ENCODE data around the gene ADGRF5. TPM values are rescaled to one million over a fixed set of nuclear protein-coding genes. Genes with fewer than 3 reads are reported as not detected.
A peak's percentile ranks its signal among the peaks of the same experiment; 100 is the strongest.

ADGRF5 gene
- total and polyA plus RNA-seq, 2 donors (not counting 3 experiments of a cell fraction or from before 2014, with no cell fraction given) = 26.3 to 50.0 TPM

DNA sequence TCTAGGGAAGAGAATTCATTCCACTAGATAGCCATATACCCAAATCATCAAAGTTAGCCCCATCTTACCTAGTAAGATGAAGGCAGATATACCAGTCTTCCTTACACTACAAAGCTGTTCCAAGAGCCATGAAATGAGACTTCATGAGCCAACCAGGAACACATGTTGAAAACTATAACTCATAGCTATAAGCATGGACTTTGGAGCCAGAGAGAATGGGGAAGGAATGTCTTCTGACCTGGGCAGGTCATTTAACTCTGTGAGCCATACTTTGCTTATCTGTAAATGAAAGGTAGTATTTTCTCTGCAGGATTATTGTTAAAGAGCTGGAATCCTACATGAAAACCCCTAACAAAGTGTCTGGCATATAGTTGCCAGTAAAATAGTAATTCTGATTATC is 27.3 kb downstream of the ADGRF5 start:
- Histone ChIP-seq H3K9me3 (replicated peaks; ENCODE audit: control insufficient read depth, insufficient read depth, low read length) (no peaks in the 10 kb centered on the region), H3K4me3 (replicated peaks in 1 of 3; ENCODE audit: insufficient read depth in 1 of 3, low read depth in 1 of 3, low read length in 3 of 3) (no peak overlapping the region), H3K9ac (replicated peaks; ENCODE audit: extremely low read depth, insufficient read depth, low read length) (no peak overlapping the region), H4K20me1 (replicated peaks; ENCODE audit: control insufficient read depth, extremely low read depth, insufficient read depth, low read length) (no peaks in the 10 kb centered on the region), H3K79me2 (ENCODE audit: control insufficient read depth, insufficient read depth, low read length) (no peaks in the 10 kb centered on the region), H3K4me2 (ENCODE audit: insufficient read depth, low read length) (no peak overlapping the region), H3K9me1 (replicated peaks; ENCODE audit: control insufficient read depth, extremely low read depth, insufficient read depth, low read length) (no peaks in the 10 kb centered on the region), H3K36me3 (ENCODE audit: control insufficient read depth in 2 of 2, extremely low read depth in 1 of 2, insufficient read depth in 2 of 2, low read length in 2 of 2) (peaks cover 0 to 2% of the 10 kb centered on the region in 2 experiments), H3K27ac (ENCODE audit: insufficient read depth, low read depth, low read length) (no peak overlapping the region), H2AFZ (ENCODE audit: low read depth, low read length) (no peak overlapping the region), H3K4me1 (ENCODE audit: control insufficient read depth, extremely low read depth, insufficient read depth, low read length) (peaks cover 5% of the 10 kb centered on the region), H3K27me3 (ENCODE audit: control insufficient read depth in 2 of 2, insufficient read depth in 2 of 2, low read length in 2 of 2) (no peaks in the 10 kb centered on the region)
- intact Hi-C loops (cut with micrococcal nuclease) = no loop called here
- ChIA-PET CTCF (no interaction called here), POLR2A (no interaction called here)
- dilution Hi-C loops (cut with MboI; ENCODE audit: extremely low pct_ligation_motif_present, low sequenced_read_pairs) = no loop called here
- BruUV-seq (replicated peaks) = no TSS peak
- no peak for FAIRE-seq
- no peak for TF ChIP-seq MYC (IDR thresholded peaks at IDR 0.05; ENCODE audit: low read depth, low read length)
- no peak for DNase-seq (ENCODE audit: low read depth, low spot score)

DNA sequence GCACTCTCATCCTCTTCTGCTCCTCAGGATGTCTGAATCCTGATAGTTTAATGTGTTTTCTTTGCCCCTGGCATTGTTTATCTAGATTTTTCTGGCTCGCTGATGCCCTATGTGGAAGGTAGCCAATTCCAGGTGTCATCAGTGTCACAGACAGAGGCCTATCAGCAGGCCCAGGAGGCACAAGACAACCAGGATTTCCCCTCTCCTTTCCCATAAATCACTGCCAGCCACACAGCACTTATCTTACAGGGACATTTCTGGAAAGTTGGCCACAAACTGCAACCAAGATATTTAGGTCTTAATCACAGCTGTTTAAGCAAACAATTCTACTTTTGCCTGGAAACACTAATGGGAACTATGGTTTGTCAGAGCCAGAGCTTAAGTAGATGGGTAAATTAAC is 28.1 kb downstream of the ADGRF5 start:
- FAIRE-seq = no peak

More for the DNA sequence above, 28.1 kb downstream of the ADGRF5 start:
- Histone ChIP-seq H3K79me2 (ENCODE audit: control insufficient read depth, insufficient read depth, low read length) (no peaks in the 10 kb centered on the region), H3K9ac (replicated peaks; ENCODE audit: extremely low read depth, insufficient read depth, low read length) (no peak overlapping the region), H3K9me1 (replicated peaks; ENCODE audit: control insufficient read depth, extremely low read depth, insufficient read depth, low read length) (no peaks in the 10 kb centered on the region), H3K4me2 (ENCODE audit: insufficient read depth, low read length) (no peak overlapping the region), H3K4me1 (ENCODE audit: control insufficient read depth, extremely low read depth, insufficient read depth, low read length) (peaks cover 5% of the 10 kb centered on the region), H3K9me3 (replicated peaks; ENCODE audit: control insufficient read depth, insufficient read depth, low read length) (no peaks in the 10 kb centered on the region), H2AFZ (ENCODE audit: low read depth, low read length) (no peak overlapping the region), H3K27ac (ENCODE audit: insufficient read depth, low read depth, low read length) (no peak overlapping the region), H3K36me3 (ENCODE audit: control insufficient read depth in 2 of 2, extremely low read depth in 1 of 2, insufficient read depth in 2 of 2, low read length in 2 of 2) (no peaks in the 10 kb centered on the region), H3K27me3 (ENCODE audit: control insufficient read depth in 2 of 2, insufficient read depth in 2 of 2, low read length in 2 of 2) (no peaks in the 10 kb centered on the region), H3K4me3 (replicated peaks in 1 of 3; ENCODE audit: insufficient read depth in 1 of 3, low read depth in 1 of 3, low read length in 3 of 3) (no peak overlapping the region), H4K20me1 (replicated peaks; ENCODE audit: control insufficient read depth, extremely low read depth, insufficient read depth, low read length) (no peaks in the 10 kb centered on the region)
- dilution Hi-C loops (cut with MboI; ENCODE audit: extremely low pct_ligation_motif_present, low sequenced_read_pairs) (no loop called here), intact Hi-C loops (cut with micrococcal nuclease) (no loop called here)
- no TSS peak for BruUV-seq (replicated peaks)
- ChIA-PET CTCF (no interaction called here), POLR2A (no interaction called here)
- TF ChIP-seq, protein P1, sequence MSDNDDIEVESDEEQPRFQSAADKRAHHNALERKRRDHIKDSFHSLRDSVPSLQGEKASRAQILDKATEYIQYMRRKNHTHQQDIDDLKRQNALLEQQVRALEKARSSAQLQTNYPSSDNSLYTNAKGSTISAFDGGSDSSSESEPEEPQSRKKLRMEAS (IDR thresholded peaks at IDR 0.05; ENCODE audit: insufficient read depth, insufficient read length) = no peak
- TF ChIP-seq FOS (IDR thresholded peaks at IDR 0.05; ENCODE audit: borderline replicate concordance, insufficient read depth, low read length) = no peak
- no peak for TF ChIP-seq POLR2AphosphoS5 (IDR thresholded peaks at IDR 0.05; ENCODE audit: insufficient read depth, low read depth, low read length)
- TF ChIP-seq EZH2 (IDR thresholded peaks at IDR 0.05; ENCODE audit: borderline replicate concordance, low read depth, low read length, severe bottlenecking) = no peak
- TF ChIP-seq, protein P2, sequence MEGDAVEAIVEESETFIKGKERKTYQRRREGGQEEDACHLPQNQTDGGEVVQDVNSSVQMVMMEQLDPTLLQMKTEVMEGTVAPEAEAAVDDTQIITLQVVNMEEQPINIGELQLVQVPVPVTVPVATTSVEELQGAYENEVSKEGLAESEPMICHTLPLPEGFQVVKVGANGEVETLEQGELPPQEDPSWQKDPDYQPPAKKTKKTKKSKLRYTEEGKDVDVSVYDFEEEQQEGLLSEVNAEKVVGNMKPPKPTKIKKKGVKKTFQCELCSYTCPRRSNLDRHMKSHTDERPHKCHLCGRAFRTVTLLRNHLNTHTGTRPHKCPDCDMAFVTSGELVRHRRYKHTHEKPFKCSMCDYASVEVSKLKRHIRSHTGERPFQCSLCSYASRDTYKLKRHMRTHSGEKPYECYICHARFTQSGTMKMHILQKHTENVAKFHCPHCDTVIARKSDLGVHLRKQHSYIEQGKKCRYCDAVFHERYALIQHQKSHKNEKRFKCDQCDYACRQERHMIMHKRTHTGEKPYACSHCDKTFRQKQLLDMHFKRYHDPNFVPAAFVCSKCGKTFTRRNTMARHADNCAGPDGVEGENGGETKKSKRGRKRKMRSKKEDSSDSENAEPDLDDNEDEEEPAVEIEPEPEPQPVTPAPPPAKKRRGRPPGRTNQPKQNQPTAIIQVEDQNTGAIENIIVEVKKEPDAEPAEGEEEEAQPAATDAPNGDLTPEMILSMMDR (IDR thresholded peaks at IDR 0.05; ENCODE audit: extremely low read depth in 1 of 2, insufficient read depth in 1 of 2, low read depth in 1 of 2, low read length in 2 of 2) = no peak
- no peak for TF ChIP-seq GATA2 (IDR thresholded peaks at IDR 0.05; ENCODE audit: insufficient read depth, insufficient read length, low read depth, low read length)
- no peak for TF ChIP-seq POLR2A (IDR thresholded peaks at IDR 0.05; ENCODE audit: low read depth, low read length)
- TF ChIP-seq MYC (IDR thresholded peaks at IDR 0.05; ENCODE audit: low read depth, low read length) = no peak
- no peak for TF ChIP-seq JUN (IDR thresholded peaks at IDR 0.05; ENCODE audit: borderline replicate concordance, insufficient read depth, insufficient read length, low read depth)
- DNase-seq (ENCODE audit: low read depth, low spot score) = peak; percentile 82
